ENCODE measurements around the gene PPCDC. TPM values are rescaled to one million over a fixed set of nuclear protein-coding genes. Genes with fewer than 3 reads are reported as not detected.
"Not testable (repeated sequence)": the region's sequence is repeated elsewhere in the genome, so short reads cannot be mapped to it uniquely, and the experiment has no call there.

Gene PPCDC
- total RNA-seq, 1 donor from 2014 or later: 11.2 TPM

DNA sequence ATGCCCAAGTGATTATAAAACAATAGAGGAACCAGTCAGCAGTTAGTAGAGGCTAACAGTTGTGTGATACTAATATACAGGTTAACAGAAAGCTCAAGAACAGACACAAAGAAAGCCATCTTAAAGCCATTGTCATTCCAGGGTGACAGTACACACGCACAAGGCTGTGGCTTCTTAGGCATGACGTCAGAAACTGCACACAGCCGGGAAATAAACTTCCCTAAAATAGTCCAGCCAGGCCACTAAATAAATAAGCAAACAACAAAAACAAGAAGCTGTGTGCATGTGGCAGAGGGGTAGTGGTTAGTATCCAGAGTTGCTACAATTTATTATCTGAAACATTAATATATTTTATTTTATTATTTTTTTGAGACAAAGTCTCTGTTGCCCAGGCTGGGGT, 49.8 kb downstream of the PPCDC start:
- DNase-seq (no peak), ATAC-seq (peak; percentile 48 to 72)
- H3K4me3 ChIP-seq: no peak overlapping the region
- no peaks in the 10 kb centered on the region for H3K36me3 ChIP-seq
- H3K9me3 ChIP-seq: no peaks in the 10 kb centered on the region
- H3K27me3 ChIP-seq (ENCODE audit: low read depth): no peaks in the 10 kb centered on the region
- peaks cover 7% of the 10 kb centered on the region for H3K4me1 ChIP-seq
- intact Hi-C loops (cut with DNase I): no loop called here
- TF ChIP-seq, protein P1, sequence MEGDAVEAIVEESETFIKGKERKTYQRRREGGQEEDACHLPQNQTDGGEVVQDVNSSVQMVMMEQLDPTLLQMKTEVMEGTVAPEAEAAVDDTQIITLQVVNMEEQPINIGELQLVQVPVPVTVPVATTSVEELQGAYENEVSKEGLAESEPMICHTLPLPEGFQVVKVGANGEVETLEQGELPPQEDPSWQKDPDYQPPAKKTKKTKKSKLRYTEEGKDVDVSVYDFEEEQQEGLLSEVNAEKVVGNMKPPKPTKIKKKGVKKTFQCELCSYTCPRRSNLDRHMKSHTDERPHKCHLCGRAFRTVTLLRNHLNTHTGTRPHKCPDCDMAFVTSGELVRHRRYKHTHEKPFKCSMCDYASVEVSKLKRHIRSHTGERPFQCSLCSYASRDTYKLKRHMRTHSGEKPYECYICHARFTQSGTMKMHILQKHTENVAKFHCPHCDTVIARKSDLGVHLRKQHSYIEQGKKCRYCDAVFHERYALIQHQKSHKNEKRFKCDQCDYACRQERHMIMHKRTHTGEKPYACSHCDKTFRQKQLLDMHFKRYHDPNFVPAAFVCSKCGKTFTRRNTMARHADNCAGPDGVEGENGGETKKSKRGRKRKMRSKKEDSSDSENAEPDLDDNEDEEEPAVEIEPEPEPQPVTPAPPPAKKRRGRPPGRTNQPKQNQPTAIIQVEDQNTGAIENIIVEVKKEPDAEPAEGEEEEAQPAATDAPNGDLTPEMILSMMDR (IDR thresholded peaks at IDR 0.05): no peak
- no peak overlapping the region for H3K27ac ChIP-seq

DNA sequence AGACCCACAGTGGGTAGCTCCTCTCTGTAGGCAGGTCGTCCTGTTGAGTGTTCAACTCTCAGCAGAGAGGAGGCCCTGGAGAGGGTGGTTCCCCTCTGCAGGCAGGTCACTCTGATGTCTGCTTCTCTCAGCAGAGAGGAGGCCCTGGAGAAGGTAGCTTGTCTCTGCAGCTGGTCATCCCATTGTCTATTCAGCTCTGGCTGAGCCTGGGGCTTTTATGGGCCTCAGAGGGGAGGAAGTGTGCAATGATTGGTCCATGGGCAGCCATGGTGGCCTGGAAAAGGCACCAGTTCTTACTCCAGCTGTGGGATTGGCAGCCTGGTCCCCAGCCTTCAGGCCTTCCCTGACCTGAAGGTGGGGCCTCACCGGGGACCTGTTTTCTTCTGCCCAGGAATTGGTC, 52.9 kb downstream of the PPCDC start:
- intact Hi-C loops (cut with DNase I): no loop called here
- no peak for ATAC-seq
- Histone ChIP-seq H3K27ac (no peak overlapping the region), H3K4me3 (no peak overlapping the region), H3K36me3 (no peaks in the 10 kb centered on the region), H3K4me1 (no peaks in the 10 kb centered on the region), H3K27me3 (ENCODE audit: low read depth) (no peaks in the 10 kb centered on the region), H3K9me3 (no peaks in the 10 kb centered on the region)
- TF ChIP-seq, protein P1 (IDR thresholded peaks at IDR 0.05): no peak
- no peak for DNase-seq

DNA sequence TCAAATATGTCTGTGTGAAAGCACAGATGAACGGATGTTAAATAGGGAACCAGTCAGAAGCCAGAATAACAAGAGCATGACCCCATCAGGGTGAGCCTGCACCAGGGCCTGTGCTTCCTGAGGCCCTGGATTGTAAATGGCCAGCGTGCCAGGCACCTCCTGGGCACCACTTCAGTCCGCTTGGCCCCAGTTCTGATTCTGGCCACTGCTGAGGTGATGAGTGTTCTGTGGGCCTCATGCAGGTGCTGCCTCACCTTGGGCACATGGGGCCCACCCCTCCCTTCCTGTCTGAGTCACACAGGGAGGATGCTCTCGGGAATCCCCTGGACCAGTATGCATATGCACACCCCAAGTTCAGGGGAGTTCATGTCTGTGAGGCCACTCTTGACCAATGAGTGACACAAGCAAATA, 54.2 kb downstream of the PPCDC start:
- DNase-seq; H3K4me3 ChIP-seq; H3K36me3 ChIP-seq; H3K27ac ChIP-seq; H3K27me3 ChIP-seq (ENCODE audit: low read depth); intact Hi-C loops (cut with DNase I); H3K4me1 ChIP-seq; H3K9me3 ChIP-seq: not testable (repeated sequence)
- ATAC-seq: peak; percentile 23 to 42

DNA sequence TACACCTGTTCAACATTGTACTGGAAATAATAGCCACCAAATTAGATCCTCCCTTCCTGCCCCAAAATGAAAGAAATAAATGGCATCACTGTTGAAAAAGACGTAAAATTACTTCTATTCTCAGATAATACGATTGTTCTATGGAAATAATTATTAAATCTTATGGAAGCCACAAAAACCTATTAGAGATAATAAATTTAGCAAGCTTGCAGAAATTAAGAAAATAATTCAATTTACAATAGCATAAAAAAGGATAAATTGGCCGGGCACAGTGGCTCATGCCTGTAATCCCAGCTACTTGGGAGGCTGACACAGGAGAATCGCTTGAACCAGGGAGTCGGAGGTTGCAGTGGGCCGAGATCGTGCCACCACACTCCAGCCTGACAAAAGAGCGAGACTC, 57.8 kb downstream of the PPCDC start:
- Histone ChIP-seq H3K4me3 (no peak overlapping the region), H3K27ac (no peak overlapping the region), H3K9me3 (peaks cover 4% of the 10 kb centered on the region), H3K36me3 (no peaks in the 10 kb centered on the region), H3K27me3 (ENCODE audit: low read depth) (no peaks in the 10 kb centered on the region), H3K4me1 (no peaks in the 10 kb centered on the region)
- no peak for ATAC-seq
- intact Hi-C loops (cut with DNase I): no loop called here
- TF ChIP-seq, protein P1 (IDR thresholded peaks at IDR 0.05): no peak
- DNase-seq: no peak

DNA sequence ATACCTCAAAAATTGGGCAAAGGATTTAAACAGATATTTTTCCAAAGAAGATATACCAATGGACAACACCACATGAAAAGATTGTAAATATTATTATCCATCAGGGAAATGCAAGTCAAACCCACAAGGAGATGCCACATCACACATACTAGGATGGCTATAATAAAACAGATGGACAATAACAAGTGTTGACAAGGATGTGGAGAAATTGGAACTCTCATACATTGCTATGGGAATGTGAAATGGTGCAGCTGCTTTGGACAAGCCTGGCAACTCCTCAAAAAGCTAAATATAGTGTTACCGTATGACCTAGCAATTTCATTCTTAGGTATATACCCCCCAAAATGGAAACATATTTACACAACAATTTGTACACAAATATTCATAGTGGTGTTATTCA, 59.3 kb downstream of the PPCDC start:
- ATAC-seq: no peak
- Histone ChIP-seq H3K4me1 (no peaks in the 10 kb centered on the region), H3K4me3 (no peak overlapping the region), H3K36me3 (no peaks in the 10 kb centered on the region), H3K27ac (no peak overlapping the region), H3K27me3 (ENCODE audit: low read depth) (no peaks in the 10 kb centered on the region), H3K9me3 (peaks cover 4% of the 10 kb centered on the region)
- TF ChIP-seq, protein P1 (IDR thresholded peaks at IDR 0.05): no peak
- intact Hi-C loops (cut with DNase I): no loop called here
- no peak for DNase-seq

DNA sequence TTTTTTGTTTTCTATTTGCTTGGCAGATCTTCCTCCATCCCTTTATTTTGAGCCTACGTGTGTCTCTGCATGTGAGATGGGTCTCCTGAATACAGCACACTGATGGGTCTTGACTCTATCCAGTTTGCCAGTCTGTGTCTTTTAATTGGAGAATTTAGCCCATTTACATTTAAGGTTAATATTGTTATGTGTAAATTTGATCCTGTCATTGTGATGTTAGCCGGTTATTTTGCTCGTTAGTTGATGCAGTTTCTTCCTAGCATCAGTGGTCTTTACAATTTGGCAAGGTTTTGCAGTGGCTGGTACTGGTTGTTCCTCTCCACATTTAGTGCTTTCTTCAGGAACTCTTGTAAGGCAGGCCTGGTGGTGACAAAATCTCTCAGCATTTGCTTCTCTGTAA, 62.3 kb downstream of the PPCDC start:
- H3K4me3 ChIP-seq; H3K4me1 ChIP-seq; H3K36me3 ChIP-seq; DNase-seq; H3K27ac ChIP-seq; ATAC-seq; intact Hi-C loops (cut with DNase I); H3K9me3 ChIP-seq; H3K27me3 ChIP-seq (ENCODE audit: low read depth): not testable (repeated sequence)
